ENCODE data around the gene LRP1-AS.

Gene LRP1-AS

DNA sequence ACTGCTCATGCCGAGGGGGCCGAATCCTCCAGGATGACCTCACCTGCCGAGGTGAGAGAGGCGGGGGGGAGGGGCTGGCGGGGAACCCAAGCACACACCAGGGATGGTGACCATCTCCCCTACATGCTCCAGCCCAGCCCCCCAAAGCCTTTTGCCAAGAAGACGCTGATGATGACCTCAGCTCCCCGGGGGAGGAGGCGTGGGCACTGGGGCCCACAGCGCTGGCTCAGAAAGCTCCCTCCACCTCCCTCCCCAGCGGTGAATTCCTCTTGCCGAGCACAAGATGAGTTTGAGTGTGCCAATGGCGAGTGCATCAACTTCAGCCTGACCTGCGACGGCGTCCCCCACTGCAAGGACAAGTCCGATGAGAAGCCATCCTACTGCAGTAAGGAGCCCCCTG is 45.5 kb upstream of the LRP1-AS start:
- peaks cover 91 to 100% of the 10 kb centered on the region in 2 donors for H3K36me3 ChIP-seq (replicated peaks in 1 of 2; ENCODE audit: control insufficient read depth in 2 of 2, insufficient read depth in 2 of 2, low read length in 2 of 2)

DNA sequence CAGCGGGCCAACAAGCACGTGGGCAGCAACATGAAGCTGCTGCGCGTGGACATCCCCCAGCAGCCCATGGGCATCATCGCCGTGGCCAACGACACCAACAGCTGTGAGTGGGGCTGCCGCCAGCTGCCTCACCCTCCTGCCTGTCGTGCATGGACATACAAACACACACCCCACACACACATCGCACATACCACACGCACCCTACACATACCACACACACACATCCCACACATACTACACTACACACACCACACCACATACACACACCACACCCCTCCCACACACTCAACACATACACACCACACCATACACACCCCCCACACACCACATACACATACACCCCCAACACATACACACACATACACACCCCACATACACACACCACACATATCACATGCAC is 44.0 kb upstream of the LRP1-AS start:
- Histone ChIP-seq H2AK5ac (ENCODE audit: low read depth, low read length) (no peak overlapping the region), H2BK15ac (ENCODE audit: low read length) (no peak overlapping the region), H4K91ac (ENCODE audit: low read depth, low read length, poor library complexity) (no peak overlapping the region), H3K9ac (ENCODE audit: low read depth, low read length, poor library complexity) (peak overlapping the region; percentile 81), H2BK5ac (ENCODE audit: low read length) (no peak overlapping the region), H3K14ac (ENCODE audit: low read length) (peak overlapping the region; percentile 94), H3K79me1 (ENCODE audit: low read depth, low read length) (peaks cover 8% of the 10 kb centered on the region), H4K8ac (ENCODE audit: low read depth, low read length) (no peak overlapping the region), H3K27ac (replicated peaks; ENCODE audit: low read length) (no peak overlapping the region), H3K18ac (ENCODE audit: low read length) (no peak overlapping the region), H3K23ac (ENCODE audit: low read depth, low read length, poor library complexity) (peak overlapping the region; percentile 93), H3K36me3 (replicated peaks in 1 of 2; ENCODE audit: control insufficient read depth in 2 of 2, insufficient read depth in 2 of 2, low read length in 2 of 2) (peaks cover 90 to 100% of the 10 kb centered on the region in 2 donors), H2AFZ (ENCODE audit: low read length) (no peak overlapping the region), H3K9me3 (replicated peaks in 1 of 2; ENCODE audit: control insufficient read depth in 2 of 2, insufficient read depth in 1 of 2, low read depth in 1 of 2, low read length in 2 of 2) (peaks cover 0 to 8% of the 10 kb centered on the region in 2 donors), H3K4me1 (ENCODE audit: control insufficient read depth in 2 of 2, insufficient read depth in 1 of 2, low read depth in 1 of 2, low read length in 2 of 2) (no peaks in the 10 kb centered on the region), H3K4me2 (ENCODE audit: insufficient read depth, low read length, poor library complexity, severe bottlenecking) (no peak overlapping the region), H3K27me3 (ENCODE audit: control insufficient read depth in 3 of 3, insufficient read depth in 3 of 3, low read depth in 1 of 3, low read length in 3 of 3) (no peaks in the 10 kb centered on the region), H3K4ac (ENCODE audit: low read length) (no peak overlapping the region), H3K4me3 (ENCODE audit: low read length in 2 of 2) (peak overlapping the region in 1 of 2 donors; percentile 69), H2BK12ac (ENCODE audit: low read length) (peak overlapping the region; percentile 41), H2BK120ac (ENCODE audit: low read depth, low read length) (no peak overlapping the region)
- DNase-seq (ENCODE audit: low spot score), result no peak
- WGBS, 2 donors (ENCODE audit: extremely low coverage in 2 of 2, insufficient read length in 2 of 2, insufficient replicate concordance in 1 of 2), result 100% methylated on average over 2 of the region's 11 CpGs; no CpG with 5 or more reads in 1 of the 2 donors

More for the DNA sequence above, 45.5 kb upstream of the LRP1-AS start:
- WGBS, 2 donors (ENCODE audit: extremely low coverage in 2 of 2, insufficient read length in 2 of 2, insufficient replicate concordance in 1 of 2), result no CpG with 5 or more reads among the region's 16 CpGs
- Histone ChIP-seq H3K4me2 (ENCODE audit: insufficient read depth, low read length, poor library complexity, severe bottlenecking) (no peak overlapping the region), H3K18ac (ENCODE audit: low read length) (no peak overlapping the region), H3K27me3 (ENCODE audit: control insufficient read depth in 3 of 3, insufficient read depth in 3 of 3, low read depth in 1 of 3, low read length in 3 of 3) (no peaks in the 10 kb centered on the region), H3K9me3 (replicated peaks in 1 of 2; ENCODE audit: control insufficient read depth in 2 of 2, insufficient read depth in 1 of 2, low read depth in 1 of 2, low read length in 2 of 2) (peaks cover 0 to 8% of the 10 kb centered on the region in 2 donors), H2BK120ac (ENCODE audit: low read depth, low read length) (no peak overlapping the region), H3K4ac (ENCODE audit: low read length) (no peak overlapping the region), H2AK5ac (ENCODE audit: low read depth, low read length) (no peak overlapping the region), H3K4me3 (ENCODE audit: low read length in 2 of 2) (no peak overlapping the region), H2AFZ (ENCODE audit: low read length) (no peak overlapping the region), H2BK5ac (ENCODE audit: low read length) (peak overlapping the region; percentile 53), H3K14ac (ENCODE audit: low read length) (no peak overlapping the region), H3K79me1 (ENCODE audit: low read depth, low read length) (peaks cover 8% of the 10 kb centered on the region), H3K4me1 (ENCODE audit: control insufficient read depth in 2 of 2, insufficient read depth in 1 of 2, low read depth in 1 of 2, low read length in 2 of 2) (no peaks in the 10 kb centered on the region), H2BK15ac (ENCODE audit: low read length) (no peak overlapping the region), H4K8ac (ENCODE audit: low read depth, low read length) (no peak overlapping the region), H4K91ac (ENCODE audit: low read depth, low read length, poor library complexity) (no peak overlapping the region), H3K9ac (ENCODE audit: low read depth, low read length, poor library complexity) (no peak overlapping the region), H3K27ac (replicated peaks; ENCODE audit: low read length) (no peak overlapping the region), H2BK12ac (ENCODE audit: low read length) (no peak overlapping the region), H3K23ac (ENCODE audit: low read depth, low read length, poor library complexity) (no peak overlapping the region)
- no peak for DNase-seq (ENCODE audit: low spot score)

DNA sequence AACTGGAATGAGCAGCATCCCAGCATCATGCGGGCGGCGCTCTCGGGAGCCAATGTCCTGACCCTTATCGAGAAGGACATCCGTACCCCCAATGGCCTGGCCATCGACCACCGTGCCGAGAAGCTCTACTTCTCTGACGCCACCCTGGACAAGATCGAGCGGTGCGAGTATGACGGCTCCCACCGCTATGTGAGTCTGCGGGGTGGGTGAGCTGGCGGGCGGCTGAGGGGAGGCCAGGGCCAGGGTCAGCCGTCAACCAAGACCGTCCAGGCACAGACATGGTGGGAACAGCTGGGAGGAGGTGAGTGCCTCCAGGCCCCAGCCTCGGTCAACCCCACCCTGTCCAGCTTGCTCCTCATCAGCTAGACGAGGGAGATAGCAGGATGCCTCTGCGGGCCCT is 43.4 kb upstream of the LRP1-AS start:
- Histone ChIP-seq H3K4ac (ENCODE audit: low read length) (no peak overlapping the region), H2BK15ac (ENCODE audit: low read length) (no peak overlapping the region), H3K36me3 (replicated peaks in 1 of 2; ENCODE audit: control insufficient read depth in 2 of 2, insufficient read depth in 2 of 2, low read length in 2 of 2) (peaks cover 90 to 100% of the 10 kb centered on the region in 2 donors), H3K14ac (ENCODE audit: low read length) (peak overlapping the region; percentile 56), H3K27me3 (ENCODE audit: control insufficient read depth in 3 of 3, insufficient read depth in 3 of 3, low read depth in 1 of 3, low read length in 3 of 3) (no peaks in the 10 kb centered on the region), H2AFZ (ENCODE audit: low read length) (no peak overlapping the region), H3K23ac (ENCODE audit: low read depth, low read length, poor library complexity) (peak overlapping the region; percentile 93), H3K9ac (ENCODE audit: low read depth, low read length, poor library complexity) (no peak overlapping the region), H4K8ac (ENCODE audit: low read depth, low read length) (no peak overlapping the region), H2BK12ac (ENCODE audit: low read length) (no peak overlapping the region), H3K27ac (replicated peaks; ENCODE audit: low read length) (no peak overlapping the region), H2BK120ac (ENCODE audit: low read depth, low read length) (no peak overlapping the region), H3K79me1 (ENCODE audit: low read depth, low read length) (peaks cover 5% of the 10 kb centered on the region), H2BK5ac (ENCODE audit: low read length) (no peak overlapping the region), H4K91ac (ENCODE audit: low read depth, low read length, poor library complexity) (no peak overlapping the region), H2AK5ac (ENCODE audit: low read depth, low read length) (no peak overlapping the region), H3K18ac (ENCODE audit: low read length) (no peak overlapping the region), H3K4me1 (ENCODE audit: control insufficient read depth in 2 of 2, insufficient read depth in 1 of 2, low read depth in 1 of 2, low read length in 2 of 2) (no peaks in the 10 kb centered on the region), H3K4me2 (ENCODE audit: insufficient read depth, low read length, poor library complexity, severe bottlenecking) (no peak overlapping the region), H3K4me3 (ENCODE audit: low read length in 2 of 2) (no peak overlapping the region), H3K9me3 (replicated peaks in 1 of 2; ENCODE audit: control insufficient read depth in 2 of 2, insufficient read depth in 1 of 2, low read depth in 1 of 2, low read length in 2 of 2) (peaks cover 0 to 7% of the 10 kb centered on the region in 2 donors)
- DNase-seq (ENCODE audit: low spot score), result no peak
- no CpG with 5 or more reads among the region's 23 CpGs for WGBS, 2 donors (ENCODE audit: extremely low coverage in 2 of 2, insufficient read length in 2 of 2, insufficient replicate concordance in 1 of 2)

- no peak overlapping the region for H2AK5ac ChIP-seq (ENCODE audit: low read depth, low read length)
- no peaks in the 10 kb centered on the region for H3K27me3 ChIP-seq (ENCODE audit: control insufficient read depth in 3 of 3, insufficient read depth in 3 of 3, low read depth in 1 of 3, low read length in 3 of 3)
- peaks cover 8% of the 10 kb centered on the region for H3K79me1 ChIP-seq (ENCODE audit: low read depth, low read length)
- DNase-seq (ENCODE audit: low spot score), result no peak
- no peaks in the 10 kb centered on the region for H3K4me1 ChIP-seq (ENCODE audit: control insufficient read depth in 2 of 2, insufficient read depth in 1 of 2, low read depth in 1 of 2, low read length in 2 of 2)
- H2BK15ac ChIP-seq (ENCODE audit: low read length), result no peak overlapping the region
- WGBS, 2 donors (ENCODE audit: extremely low coverage in 2 of 2, insufficient read length in 2 of 2, insufficient replicate concordance in 1 of 2), result no CpG with 5 or more reads among the region's 6 CpGs
- no peak overlapping the region for H4K91ac ChIP-seq (ENCODE audit: low read depth, low read length, poor library complexity)
- no peak overlapping the region for H2AFZ ChIP-seq (ENCODE audit: low read length)
- no peak overlapping the region for H4K8ac ChIP-seq (ENCODE audit: low read depth, low read length)
- no peak overlapping the region for H3K27ac ChIP-seq (replicated peaks; ENCODE audit: low read length)
- no peak overlapping the region for H3K23ac ChIP-seq (ENCODE audit: low read depth, low read length, poor library complexity)
- H3K4me3 ChIP-seq (ENCODE audit: low read length in 2 of 2), result no peak overlapping the region
- H3K14ac ChIP-seq (ENCODE audit: low read length), result no peak overlapping the region
- H3K4ac ChIP-seq (ENCODE audit: low read length), result no peak overlapping the region
- H3K18ac ChIP-seq (ENCODE audit: low read length), result no peak overlapping the region
- no peak overlapping the region for H2BK120ac ChIP-seq (ENCODE audit: low read depth, low read length)
- no peak overlapping the region for H2BK5ac ChIP-seq (ENCODE audit: low read length)
- H3K9me3 ChIP-seq (replicated peaks in 1 of 2; ENCODE audit: control insufficient read depth in 2 of 2, insufficient read depth in 1 of 2, low read depth in 1 of 2, low read length in 2 of 2), result peaks cover 0 to 7% of the 10 kb centered on the region in 2 donors
- H3K9ac ChIP-seq (ENCODE audit: low read depth, low read length, poor library complexity), result no peak overlapping the region
- no peak overlapping the region for H2BK12ac ChIP-seq (ENCODE audit: low read length)
- H3K36me3 ChIP-seq (replicated peaks in 1 of 2; ENCODE audit: control insufficient read depth in 2 of 2, insufficient read depth in 2 of 2, low read length in 2 of 2), result peaks cover 90 to 100% of the 10 kb centered on the region in 2 donors
- H3K4me2 ChIP-seq (ENCODE audit: insufficient read depth, low read length, poor library complexity, severe bottlenecking), result no peak overlapping the region
These were observed 42.6 kb upstream of the LRP1-AS start for GRCh38 chr12:57190037-57190436.

Data from neuronal stem cell (in vitro differentiated cells).